GM21515 (cell line): ENCODE results near the gene ANKRD13C.
"Not testable (repeated sequence)": the region's sequence is repeated elsewhere in the genome, so short reads cannot be mapped to it uniquely, and the experiment has no call there.

ENCODE experiments used
- ATAC-seq: cut with Tn5 transposase; IDR thresholded peaks from one replicate; pipeline ENCODE4 v1.9.1; 2021; ENCODE audit not compliant: unreplicated experiment

ANKRD13C gene, protein sequence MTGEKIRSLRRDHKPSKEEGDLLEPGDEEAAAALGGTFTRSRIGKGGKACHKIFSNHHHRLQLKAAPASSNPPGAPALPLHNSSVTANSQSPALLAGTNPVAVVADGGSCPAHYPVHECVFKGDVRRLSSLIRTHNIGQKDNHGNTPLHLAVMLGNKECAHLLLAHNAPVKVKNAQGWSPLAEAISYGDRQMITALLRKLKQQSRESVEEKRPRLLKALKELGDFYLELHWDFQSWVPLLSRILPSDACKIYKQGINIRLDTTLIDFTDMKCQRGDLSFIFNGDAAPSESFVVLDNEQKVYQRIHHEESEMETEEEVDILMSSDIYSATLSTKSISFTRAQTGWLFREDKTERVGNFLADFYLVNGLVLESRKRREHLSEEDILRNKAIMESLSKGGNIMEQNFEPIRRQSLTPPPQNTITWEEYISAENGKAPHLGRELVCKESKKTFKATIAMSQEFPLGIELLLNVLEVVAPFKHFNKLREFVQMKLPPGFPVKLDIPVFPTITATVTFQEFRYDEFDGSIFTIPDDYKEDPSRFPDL

DNA sequence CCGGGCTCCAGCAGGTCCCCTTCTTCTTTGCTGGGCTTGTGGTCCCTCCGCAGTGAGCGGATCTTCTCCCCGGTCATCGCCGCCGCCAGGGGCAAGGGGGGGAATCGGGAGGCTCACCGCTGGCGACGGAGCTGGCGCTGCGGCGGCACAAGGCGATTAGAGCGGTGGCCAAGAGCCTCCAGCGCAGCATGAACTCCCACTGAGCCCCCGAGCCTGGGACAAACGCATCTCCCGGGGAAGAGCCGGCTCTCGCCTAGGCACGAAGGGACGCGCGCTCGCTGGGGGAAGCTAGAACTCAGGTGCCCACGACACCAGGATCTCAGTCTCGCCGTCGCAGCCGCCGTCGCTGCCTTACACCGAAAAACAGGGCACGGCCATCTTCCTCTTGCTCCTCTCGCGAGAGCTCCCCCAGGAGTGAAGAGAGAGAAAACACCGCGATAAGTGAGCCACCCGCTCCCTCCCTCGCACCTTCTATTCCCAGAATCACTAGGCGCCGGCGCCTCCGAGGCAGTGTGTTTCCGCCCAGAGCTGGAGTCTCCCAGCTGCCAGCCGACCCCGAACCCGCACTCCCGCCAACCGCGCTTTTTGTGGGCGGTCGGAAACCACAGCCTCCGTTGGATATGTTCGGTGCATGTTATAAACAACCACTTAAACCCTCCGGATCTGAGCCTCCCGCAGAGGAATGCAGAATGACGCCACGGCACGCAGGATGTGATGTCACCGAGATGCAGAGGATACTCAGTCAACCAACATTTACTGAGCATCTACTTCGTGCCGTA lies at the start of gene ANKRD13C:
TSS of gene ANKRD13C (minus strand) at position 391 of the 779 bp plus-strand sequence. CDS start at position 77, 314 bp downstream.
- peak; percentile 91 for ATAC-seq

DNA sequence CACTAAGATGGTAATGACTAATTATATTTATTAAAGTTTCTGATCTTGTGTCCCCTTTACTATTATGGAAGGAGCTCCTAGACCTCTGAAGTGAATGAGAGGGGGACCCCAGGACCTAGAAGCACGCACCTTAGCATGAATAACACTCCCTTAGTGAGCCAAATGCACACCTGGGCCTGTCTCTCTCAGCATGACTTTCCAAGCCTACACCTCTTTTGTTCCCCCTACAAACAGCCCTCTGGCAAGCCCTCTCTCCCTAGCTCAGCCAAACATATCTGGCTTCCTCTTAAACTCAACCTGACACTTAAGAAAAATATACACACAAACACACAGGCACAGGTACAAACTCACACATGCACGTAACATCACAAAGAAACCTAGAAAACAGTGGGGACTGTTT lies 49.2 kb upstream of the ANKRD13C start:
- ATAC-seq, result no peak

DNA sequence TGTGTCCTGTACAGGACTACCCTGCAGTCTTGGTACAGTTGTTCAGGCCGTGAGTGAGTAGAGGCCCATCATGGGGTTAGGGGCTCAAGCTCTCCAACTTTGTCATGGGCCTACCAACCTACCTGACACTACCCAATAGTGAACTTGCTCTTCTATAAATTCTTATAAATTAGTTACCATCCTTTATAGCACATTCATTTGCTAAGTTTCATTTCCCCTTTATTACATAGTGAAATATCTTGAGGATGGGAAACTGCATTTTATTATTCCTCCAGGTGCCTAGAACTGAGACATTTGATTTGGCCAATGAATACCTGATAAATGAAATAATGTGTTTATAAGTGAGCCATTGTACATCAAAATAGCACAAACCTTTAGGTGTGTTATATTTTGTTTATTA lies 47.5 kb upstream of the ANKRD13C start:
- no peak for ATAC-seq

GRCh38 chr1:70400335-70400734 lies 45.8 kb upstream of the ANKRD13C start:
- ATAC-seq, result no peak

GRCh38 chr1:70397013-70397412 lies 42.5 kb upstream of the ANKRD13C start:
- ATAC-seq, result no peak

GRCh38 chr1:70396607-70397006 lies 42.1 kb upstream of the ANKRD13C start:
- no peak for ATAC-seq

GRCh38 chr1:70392626-70393025 lies 38.1 kb upstream of the ANKRD13C start:
- no peak for ATAC-seq

DNA sequence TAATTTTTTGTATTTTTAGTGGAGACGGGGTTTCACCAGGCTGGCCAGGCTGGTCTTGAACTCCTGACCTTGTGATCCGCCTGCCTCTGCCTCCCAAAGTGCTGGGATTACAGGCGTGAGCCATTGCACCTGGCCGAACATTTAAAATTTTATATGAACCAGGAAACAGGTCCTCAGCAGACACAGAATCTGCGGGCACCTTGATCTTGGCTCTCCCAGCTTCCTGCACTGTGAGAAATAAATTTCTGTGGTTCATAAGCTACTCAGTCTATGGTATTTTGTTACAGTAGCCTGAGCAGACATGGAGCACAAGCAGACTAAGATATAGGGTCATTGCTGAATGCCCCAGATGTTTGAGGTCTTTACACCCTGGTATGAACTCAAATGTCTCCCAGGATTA lies 33.0 kb upstream of the ANKRD13C start:
- no peak for ATAC-seq

DNA sequence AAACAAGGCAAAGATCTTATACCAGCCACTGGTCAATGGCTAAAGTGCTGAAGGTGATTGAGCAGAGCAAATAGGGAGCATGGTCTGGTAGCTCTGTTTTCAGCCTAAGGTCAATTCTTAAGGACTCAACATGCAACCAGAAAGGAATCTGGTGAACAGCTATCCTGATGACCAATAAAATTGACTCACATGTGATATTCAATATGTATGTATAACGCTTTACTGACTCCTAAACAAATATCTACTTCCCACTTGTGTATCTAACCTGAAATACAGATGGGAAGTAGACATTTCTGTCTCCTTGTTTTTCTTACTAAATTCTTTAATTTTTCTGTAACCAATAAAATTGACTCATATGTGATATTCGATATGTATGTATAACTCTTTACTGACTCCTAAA lies 31.6 kb upstream of the ANKRD13C start:
- no peak for ATAC-seq

GRCh38 chr1:70385477-70385876 lies 31.0 kb upstream of the ANKRD13C start:
- ATAC-seq, result no peak

GRCh38 chr1:70384542-70384941 lies 30.0 kb upstream of the ANKRD13C start:
- ATAC-seq, result no peak

GRCh38 chr1:70383483-70383882 lies 29.0 kb upstream of the ANKRD13C start:
- ATAC-seq, result no peak

DNA sequence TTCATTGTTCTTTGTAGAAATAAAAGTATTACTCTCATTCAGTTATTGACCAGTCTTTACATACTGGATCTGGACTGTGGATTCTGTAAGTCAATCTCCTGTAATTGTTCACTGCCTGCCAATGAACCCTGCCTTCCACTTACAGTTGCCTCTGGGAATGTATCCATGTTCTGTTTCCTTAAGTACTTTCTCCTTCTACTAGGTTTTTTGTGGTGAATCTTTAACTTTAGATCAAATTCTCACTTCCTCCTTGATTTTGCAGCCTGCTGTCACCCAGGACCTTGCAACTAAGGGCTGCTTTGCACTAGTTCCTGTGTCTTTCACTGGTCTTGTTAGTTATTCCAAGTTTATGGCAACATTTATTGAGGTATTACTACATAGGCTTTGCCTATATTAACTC lies 28.2 kb upstream of the ANKRD13C start:
- ATAC-seq, result peak; percentile 88

DNA sequence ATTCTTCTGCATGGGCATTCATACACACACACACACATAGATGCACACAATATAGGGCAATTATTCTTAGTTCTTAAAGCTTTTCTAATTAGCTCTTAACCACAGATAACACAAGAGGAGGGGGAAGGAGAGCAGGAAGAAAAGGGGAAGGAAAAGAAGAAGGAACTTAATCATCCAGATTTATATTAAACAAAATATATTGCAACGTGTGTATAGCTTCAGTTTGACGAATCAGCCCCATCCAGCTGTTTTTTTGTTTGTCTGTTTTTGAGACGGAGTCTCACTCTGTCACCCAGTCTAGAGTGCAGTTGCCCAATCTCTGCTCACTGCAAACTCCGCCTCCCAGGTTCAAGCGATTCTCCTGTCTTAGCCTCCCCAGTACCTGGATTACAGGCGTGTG lies 21.7 kb upstream of the ANKRD13C start:
- no peak for ATAC-seq

DNA sequence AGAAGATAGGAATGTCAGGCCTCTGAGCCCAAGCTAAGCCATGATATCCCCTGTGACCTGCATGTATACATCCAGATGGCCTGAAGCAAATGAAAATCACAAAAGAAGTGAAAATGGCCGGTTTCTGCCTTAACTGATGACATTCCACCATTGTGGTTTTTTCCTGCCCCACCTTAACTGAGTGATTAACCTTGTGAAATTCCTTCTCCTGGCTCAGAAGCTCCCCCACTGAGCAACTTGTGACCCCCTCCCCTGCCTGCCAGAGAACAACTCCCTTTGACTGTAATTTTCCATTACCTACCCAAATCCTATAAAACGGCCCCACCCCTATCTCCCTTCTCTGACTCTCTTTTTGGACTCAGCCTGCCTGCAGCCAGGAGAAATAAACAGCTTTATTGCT lies 19.1 kb upstream of the ANKRD13C start:
- ATAC-seq, result not testable (repeated sequence)

GRCh38 chr1:70372426-70372825 lies 17.9 kb upstream of the ANKRD13C start:
- ATAC-seq, result no peak

GRCh38 chr1:70371586-70371985 lies 17.1 kb upstream of the ANKRD13C start:
- ATAC-seq, result not testable (repeated sequence)

GRCh38 chr1:70367397-70367796 lies 12.9 kb upstream of the ANKRD13C start:
- ATAC-seq, result not testable (repeated sequence)

- not testable (repeated sequence) for ATAC-seq
These were observed 12.5 kb upstream of the ANKRD13C start for GRCh38 chr1:70366997-70367396.

DNA sequence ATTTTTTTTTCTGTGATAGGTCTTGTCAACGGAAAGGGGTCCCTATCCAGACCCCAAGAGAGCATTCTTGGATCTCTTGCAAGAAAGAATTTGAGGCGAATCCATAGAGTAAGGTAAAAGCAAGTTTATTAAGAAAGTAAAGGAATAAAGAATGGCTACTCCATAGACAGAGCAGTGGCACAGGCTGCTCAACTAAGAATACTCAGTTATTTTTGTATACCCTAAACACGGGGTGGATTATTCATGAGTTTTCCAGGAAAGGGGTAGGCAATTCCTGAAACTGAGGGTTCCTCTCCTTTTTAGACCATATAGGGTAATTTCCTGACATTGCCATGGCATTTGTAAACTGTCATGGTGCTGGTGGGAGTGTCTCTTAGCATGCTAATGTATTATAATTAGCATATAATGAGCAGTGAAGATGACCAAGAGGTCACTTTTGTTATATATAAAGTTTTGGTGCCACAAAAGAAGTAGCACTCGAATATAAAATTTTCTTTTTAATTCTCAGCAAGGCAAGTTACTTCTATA lies 12.0 kb upstream of the ANKRD13C start:
- ATAC-seq, result not testable (repeated sequence)

GRCh38 chr1:70364439-70364838 lies 9.9 kb upstream of the ANKRD13C start:
- ATAC-seq, result no peak
